Activated CD4-positive, alpha-beta T cell treated with anti-CD3 and anti-CD28 coated beads, Interleukin-2, Interleukin-6, amounts not matched to agents 100 ng/mL and 50 ng/mL, durations not matched to agents 16 hours and 8 hours (primary cell): ENCODE results near the gene OR52I2.
A peak's percentile ranks its signal among the peaks of the same experiment; 100 is the strongest.

ENCODE experiments used
- DNase-seq: peaks from one replicate; pipeline ENCODE4 v3.0.0-alpha.2; 2020

OR52I2 gene

GRCh38 chr11:4610258-4610935 lies 28.9 kb downstream of the OR52I2 start:
- peak; percentile 50 for DNase-seq

- no peak for DNase-seq
These were observed 30.4 kb downstream of the OR52I2 start for GRCh38 chr11:4611986-4612385.

GRCh38 chr11:4615856-4616444 lies 34.4 kb downstream of the OR52I2 start:
- DNase-seq, result no peak

GRCh38 chr11:4619514-4619913 lies 38.0 kb downstream of the OR52I2 start:
- DNase-seq, result no peak

GRCh38 chr11:4626207-4627099 lies 44.9 kb downstream of the OR52I2 start:
- DNase-seq, result peak; percentile 77

GRCh38 chr11:4636136-4636535 lies 54.6 kb downstream of the OR52I2 start:
- DNase-seq, result no peak

- DNase-seq, result peak; percentile 75
These were observed 55.6 kb downstream of the OR52I2 start, which contains the start of gene OR51D1 for GRCh38 chr11:4636962-4637661. OR51D1 (plus strand) TSS chr11:4637477; CDS start chr11:4639791, 2,314 bp downstream.

GRCh38 chr11:4637662-4638047 lies 56.1 kb downstream of the OR52I2 start:
- DNase-seq, result no peak

- DNase-seq, result no peak
These were observed 58.4 kb downstream of the OR52I2 start for GRCh38 chr11:4639931-4640330.

- DNase-seq, result no peak
These were observed 60.0 kb downstream of the OR52I2 start for GRCh38 chr11:4641501-4641900.

GRCh38 chr11:4642043-4642442 lies 60.5 kb downstream of the OR52I2 start:
- DNase-seq, result no peak
